H1 (cell line): ENCODE results near the gene PVALB.

Experiments used
- BCL11A ChIP-seq, 2 experiments: IDR thresholded peaks; one replicate each; pipeline ENCODE4 v1.6.1; 2011; ENCODE audit warnings: low read depth in 2 of 2, low read length in 2 of 2, mild to moderate bottlenecking in 2 of 2
- BRCA1 ChIP-seq: IDR thresholded peaks from 2 replicates; pipeline ENCODE4 v1.6.1; 2012; ENCODE audit warnings: low read depth, low read length, improper control_type of control experiment
- CTCF ChIP-seq, 3 experiments: IDR thresholded peaks; 1 replicate in 2 of 3; 2 replicates in 1 of 3; pipeline versions ENCODE4 v1.5.1 to v1.6.1; 2011; ENCODE audit warnings: low read length in 3 of 3, mild to moderate bottlenecking in 3 of 3, inconsistent platforms in 2 of 3, low read depth in 1 of 3, moderate library complexity in 1 of 3; ENCODE audit not compliant: insufficient read depth in 1 of 3; ENCODE audit errors: control extremely low read depth in 1 of 3
- HDAC6 ChIP-seq: IDR thresholded peaks from one replicate; pipeline ENCODE4 v1.7.1; 2012; ENCODE audit warnings: low read depth, mild to moderate bottlenecking, inconsistent platforms, low read length, moderate library complexity
- MAX ChIP-seq: IDR thresholded peaks from 2 replicates; pipeline ENCODE4 v1.6.1; 2012; ENCODE audit warnings: inconsistent platforms
- NRF1 ChIP-seq: IDR thresholded peaks from 2 replicates; pipeline ENCODE4 v1.6.1; 2011; ENCODE audit warnings: mild to moderate bottlenecking, low read depth, low read length, improper control_type of control experiment
- POLR2A ChIP-seq, 2 experiments: IDR thresholded peaks; 1 replicate in 1 of 2; 2 replicates in 1 of 2; pipeline ENCODE4 v1.6.1; 2011; ENCODE audit warnings: low read depth in 2 of 2, low read length in 2 of 2, mild to moderate bottlenecking in 2 of 2; ENCODE audit errors: control extremely low read depth in 1 of 2
- SAP30 ChIP-seq: fragments of 300-600 bp; sonication (generic); IDR thresholded peaks from 2 replicates; pipeline ENCODE4 v1.7.1; 2012; ENCODE audit warnings: low read length, moderate library complexity, mild to moderate bottlenecking, inconsistent platforms; ENCODE audit not compliant: insufficient read depth, insufficient replicate concordance
- SRF ChIP-seq: IDR thresholded peaks from 2 replicates; pipeline ENCODE4 v1.6.1; 2011; ENCODE audit warnings: mild to moderate bottlenecking, low read depth, low read length, moderate library complexity
- SUZ12 ChIP-seq: fragments of 200-600 bp; sonication (generic); IDR thresholded peaks from 2 replicates; pipeline ENCODE4 v1.6.1; 2012; ENCODE audit warnings: mild to moderate bottlenecking, inconsistent platforms, low read length, moderate library complexity, mixed read lengths
- TAF1 ChIP-seq: IDR thresholded peaks from 2 replicates; pipeline ENCODE4 v1.6.1; 2011; ENCODE audit warnings: mild to moderate bottlenecking, low read depth, low read length
- TBP ChIP-seq: IDR thresholded peaks from 2 replicates; pipeline ENCODE4 v1.6.1; 2011; ENCODE audit warnings: low read depth, low read length, improper control_type of control experiment
- TEAD4 ChIP-seq: IDR thresholded peaks from 2 replicates; pipeline ENCODE4 v1.6.1; 2012; ENCODE audit warnings: low read depth, low read length, inconsistent platforms, mixed read lengths
- ZNF274 ChIP-seq: IDR thresholded peaks from 2 replicates; pipeline ENCODE4 v1.7.0; 2012; ENCODE audit warnings: low read length, borderline replicate concordance; ENCODE audit errors: extremely low read depth

DNA sequence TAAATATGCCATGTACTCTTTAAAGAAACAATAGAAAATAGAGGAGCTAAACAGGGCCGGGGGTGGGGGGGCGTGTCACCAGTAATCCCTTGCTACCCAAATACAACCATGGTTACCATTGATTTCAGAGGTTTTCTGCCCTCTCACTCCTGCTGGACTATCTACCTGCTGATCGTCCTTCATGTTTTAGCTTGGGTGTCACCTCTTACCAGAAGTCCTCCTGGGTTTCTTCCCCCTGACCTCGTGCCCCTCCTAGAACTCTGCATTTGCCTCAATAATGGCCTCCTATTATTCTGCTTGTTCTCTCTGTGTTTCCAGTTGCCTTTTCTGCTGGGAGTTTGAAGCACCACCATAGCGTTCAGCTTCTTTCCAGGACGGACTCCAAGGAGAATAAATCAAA lies 9.4 kb upstream of the PVALB start:
- TF ChIP-seq MAX (no peak), BRCA1 (no peak), TAF1 (no peak), SAP30 (no peak), SUZ12 (no peak), SRF (no peak), ZNF274 (no peak), NRF1 (no peak), CTCF (IDR thresholded peaks at IDR 0.05; ENCODE audit: control extremely low read depth in 1 of 3, insufficient read depth in 1 of 3, low read depth in 1 of 3, low read length in 3 of 3) (no peak), POLR2A (IDR thresholded peaks at IDR 0.05; ENCODE audit: control extremely low read depth in 1 of 2, low read depth in 2 of 2, low read length in 2 of 2) (no peak), TEAD4 (no peak), BCL11A (IDR thresholded peaks at IDR 0.05; ENCODE audit: low read depth in 2 of 2, low read length in 2 of 2) (no peak), HDAC6 (no peak), TBP (no peak)
